NCI-H82 treated with DMSO at 0.1 percent for 48 hours (cell line): Measurements from ENCODE around the gene P2RX3.

Source experiments
- DNase-seq: peaks from one replicate; lab custom pipeline; 2025; ENCODE audit not compliant: unreplicated experiment; lab: John Stamatoyannopoulos, UW

Gene P2RX3

GRCh38 chr11:57309106-57310059 is 28.8 kb upstream of the P2RX3 start:
- no peak for DNase-seq

GRCh38 chr11:57310091-57310490 is 28.1 kb upstream of the P2RX3 start:
- no peak for DNase-seq

GRCh38 chr11:57310630-57311086 is 27.5 kb upstream of the P2RX3 start:
- DNase-seq: no peak

- DNase-seq: peak; percentile 76
These were observed 26.8 kb upstream of the P2RX3 start for GRCh38 chr11:57311109-57311936.

GRCh38 chr11:57312511-57313021 is 25.6 kb upstream of the P2RX3 start:
- DNase-seq: no peak

- no peak for DNase-seq
These were observed 24.9 kb upstream of the P2RX3 start for GRCh38 chr11:57313071-57313787.

- no peak for DNase-seq
These were observed 24.4 kb upstream of the P2RX3 start for GRCh38 chr11:57313788-57314135.

- no peak for DNase-seq
These were observed 23.8 kb upstream of the P2RX3 start for GRCh38 chr11:57314221-57314973.

- no peak for DNase-seq
These were observed 22.7 kb upstream of the P2RX3 start for GRCh38 chr11:57315491-57315890.

- DNase-seq: no peak
These were observed 22.1 kb upstream of the P2RX3 start for GRCh38 chr11:57316017-57316416.

GRCh38 chr11:57318178-57318577 is 20.0 kb upstream of the P2RX3 start:
- no peak for DNase-seq

GRCh38 chr11:57320067-57320718 is 18.0 kb upstream of the P2RX3 start:
- DNase-seq: no peak

- DNase-seq: no peak
These were observed 17.3 kb upstream of the P2RX3 start for GRCh38 chr11:57320719-57321387.

- DNase-seq: no peak
These were observed 16.5 kb upstream of the P2RX3 start for GRCh38 chr11:57321388-57322255.

GRCh38 chr11:57322256-57323166 is 15.6 kb upstream of the P2RX3 start:
- DNase-seq: no peak

GRCh38 chr11:57323167-57323854 is 14.8 kb upstream of the P2RX3 start:
- DNase-seq: no peak

GRCh38 chr11:57323855-57324153 is 14.3 kb upstream of the P2RX3 start:
- DNase-seq: no peak
